CD4-positive, alpha-beta T cell treated with Interleukin-6 for 4 hours (primary cell): Measurements from ENCODE around the gene ACP1.
A peak's percentile ranks its signal among the peaks of the same experiment; 100 is the strongest.

ENCODE experiments used
- DNase-seq: peaks from one replicate; pipeline ENCODE4 v3.0.0-alpha.2; 2020; ENCODE audit warnings: mixed read lengths

ACP1 gene

GRCh38 chr2:256094-256493 lies 8.7 kb upstream of the ACP1 start:
- DNase-seq: no peak

DNA sequence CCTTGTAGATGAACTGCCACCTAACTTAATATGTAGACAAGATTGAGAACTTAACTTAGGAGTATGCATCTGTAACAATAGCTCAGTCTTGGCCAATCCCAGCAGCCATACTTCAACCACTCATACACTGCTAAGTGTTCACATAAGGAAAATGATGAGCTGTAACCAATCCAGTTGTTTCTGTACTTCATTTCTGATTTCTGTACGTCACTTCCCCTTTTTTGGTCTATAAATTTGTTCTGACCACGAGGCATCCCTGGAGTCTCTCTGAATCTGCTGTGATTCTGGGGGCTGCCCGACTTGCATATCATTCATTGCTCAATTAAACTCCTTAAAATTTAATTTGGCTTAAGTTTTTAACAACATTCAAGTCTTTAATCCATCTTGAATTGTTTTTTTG lies 7.3 kb upstream of the ACP1 start:
- DNase-seq: no peak

DNA sequence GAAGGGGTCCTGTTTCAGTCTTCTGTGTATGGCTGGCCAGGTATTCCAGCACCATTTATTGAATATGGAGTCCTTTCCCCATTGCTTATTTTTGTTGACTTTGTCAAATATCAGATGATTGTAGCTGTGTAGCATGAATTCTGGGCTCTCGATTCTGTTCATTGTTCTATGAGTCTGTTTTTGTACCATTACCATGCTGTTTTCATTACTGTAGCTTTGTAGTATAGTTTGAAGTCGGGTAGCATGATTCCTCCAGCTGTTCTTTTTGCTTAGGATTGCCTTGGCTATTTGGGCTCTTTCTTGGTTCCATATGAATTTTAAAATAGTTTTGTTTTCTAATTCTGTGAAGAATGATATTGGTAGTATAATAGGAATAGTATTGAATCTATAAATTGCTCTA lies 6.9 kb upstream of the ACP1 start:
- no peak for DNase-seq

DNA sequence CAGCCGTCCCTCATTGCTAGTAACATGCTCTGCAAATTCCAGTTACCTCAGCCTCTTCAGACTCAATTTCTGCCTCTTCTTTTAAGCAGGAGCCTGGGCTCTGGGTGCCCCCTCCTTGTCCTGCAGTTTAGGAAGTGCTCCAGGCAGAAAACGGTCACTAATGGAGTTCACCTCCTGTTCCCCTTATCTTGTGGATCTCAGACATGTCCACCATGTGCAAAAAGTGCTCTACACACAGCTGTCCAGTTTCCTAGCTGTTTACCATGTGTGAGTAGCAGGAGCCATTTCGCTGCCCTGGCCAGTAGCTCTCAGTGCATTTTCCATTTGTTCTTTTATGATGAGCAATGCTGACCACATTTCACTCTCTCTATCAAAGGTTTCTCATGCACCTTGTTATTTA lies 5.8 kb upstream of the ACP1 start:
- DNase-seq: no peak

- DNase-seq: no peak
Measured at GRCh38 chr2:259789-260331, 4.9 kb upstream of the ACP1 start.

DNA sequence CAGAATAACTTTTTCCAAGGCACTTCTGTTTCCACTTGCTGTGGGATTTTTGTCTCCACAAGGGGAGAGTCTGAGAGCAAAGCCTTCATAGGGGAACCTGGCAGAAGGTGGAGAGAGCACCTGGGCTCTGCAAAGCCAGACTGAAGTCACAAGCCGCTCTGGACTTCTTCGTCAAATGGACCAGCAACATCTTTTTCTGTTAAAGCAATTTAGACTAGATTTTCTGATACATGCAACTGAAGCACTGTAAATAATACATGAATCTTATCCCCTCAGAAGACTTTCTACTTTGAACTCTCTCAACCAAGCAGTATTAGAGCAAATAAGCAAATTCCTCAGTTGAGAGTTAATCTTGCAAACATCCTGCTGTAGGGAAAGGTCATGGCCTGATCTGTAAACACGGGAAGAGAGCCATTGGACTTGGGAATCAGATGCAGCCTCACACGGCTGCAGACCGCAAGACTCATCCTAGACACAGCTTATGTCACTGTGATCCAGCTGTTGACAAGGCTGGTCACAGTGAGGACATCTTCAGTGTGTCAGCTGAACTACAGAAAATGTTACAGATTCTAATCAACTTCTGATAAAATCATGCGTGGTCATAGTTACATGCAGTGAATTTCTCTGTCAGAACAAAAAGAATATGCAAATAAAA lies 4.1 kb upstream of the ACP1 start:
- DNase-seq: no peak

GRCh38 chr2:262117-262516 lies 2.6 kb upstream of the ACP1 start:
- no peak for DNase-seq

DNA sequence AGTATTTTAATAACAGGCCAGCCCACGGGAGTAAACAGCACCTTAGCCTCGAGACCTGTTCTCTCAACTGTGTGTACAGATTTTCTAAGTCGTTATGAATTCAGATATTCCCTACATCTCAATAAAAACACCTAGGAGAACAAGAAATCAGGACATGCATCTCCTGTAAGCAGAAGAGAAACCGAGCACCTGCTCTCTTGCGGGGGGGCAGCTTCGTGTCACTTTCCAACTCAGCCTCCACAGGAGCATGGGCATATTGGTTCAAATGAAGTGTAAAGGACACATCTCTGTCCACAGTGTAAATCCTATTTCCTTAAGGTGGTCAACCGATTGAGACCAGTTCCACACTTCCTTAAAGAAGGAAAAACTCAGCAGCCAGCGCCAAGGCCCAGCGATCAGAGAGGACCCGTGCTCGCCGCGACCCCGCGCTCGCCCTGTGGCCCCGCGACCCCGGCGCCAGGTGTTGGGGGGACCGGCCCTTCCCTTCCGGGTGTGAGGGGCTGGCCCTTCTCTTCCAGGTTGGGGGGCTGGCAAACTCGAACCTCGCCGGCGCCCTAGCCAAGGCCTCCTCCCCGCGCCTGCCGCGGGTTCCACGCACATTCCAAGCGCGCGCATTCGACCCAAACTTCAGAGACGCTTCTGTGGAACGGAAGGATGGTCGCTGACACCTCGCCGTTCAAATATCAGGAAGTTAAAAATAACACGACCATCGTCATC lies 1.6 kb upstream of the ACP1 start:
- DNase-seq: no peak

DNA sequence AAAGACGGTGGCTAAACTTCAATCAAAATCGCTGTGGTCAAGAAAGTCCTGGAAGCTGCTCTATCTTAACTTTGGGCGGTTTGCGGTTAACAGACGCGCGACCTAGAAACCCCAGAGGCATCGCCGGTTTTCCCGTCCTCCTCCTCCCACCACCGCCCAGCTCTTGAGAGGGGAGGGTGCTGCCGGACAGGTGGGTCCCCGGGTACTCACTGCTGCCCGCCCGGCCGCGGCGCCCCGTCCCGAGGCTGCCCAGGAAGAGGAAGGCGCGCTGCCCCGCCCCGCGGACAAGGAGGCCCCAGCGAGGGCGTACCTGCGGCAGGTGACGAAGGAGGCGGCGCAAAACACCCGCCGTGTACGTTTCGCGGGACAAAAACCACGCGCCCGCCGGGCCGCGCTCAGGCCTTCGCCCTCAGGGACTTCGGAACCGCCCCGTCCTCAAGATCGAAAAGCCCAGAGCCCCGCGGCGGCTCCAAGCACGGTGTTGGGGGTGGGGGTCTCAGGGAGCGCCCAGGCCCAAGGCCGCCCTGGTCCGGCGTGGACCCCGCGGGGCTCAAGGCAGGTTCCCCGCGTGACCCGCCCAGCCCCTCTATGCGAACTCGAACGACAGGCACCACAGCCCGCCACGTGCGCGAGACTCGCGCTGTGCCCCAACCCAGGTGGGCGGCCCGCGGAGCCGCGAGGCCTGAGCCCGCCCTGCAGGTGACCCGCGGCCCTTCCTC lies 814 bp upstream of the ACP1 start, which contains the start of gene SH3YL1:
TSS of gene SH3YL1 (minus strand) at position 259 of the 719 bp plus-strand sequence. CDS start at position 211, 48 bp downstream.
- DNase-seq: peak; percentile 76

GRCh38 chr2:268323-268722 lies 3.6 kb downstream of the ACP1 start:
- DNase-seq: no peak

- DNase-seq: no peak
Measured at GRCh38 chr2:269356-270030, 4.7 kb downstream of the ACP1 start.

DNA sequence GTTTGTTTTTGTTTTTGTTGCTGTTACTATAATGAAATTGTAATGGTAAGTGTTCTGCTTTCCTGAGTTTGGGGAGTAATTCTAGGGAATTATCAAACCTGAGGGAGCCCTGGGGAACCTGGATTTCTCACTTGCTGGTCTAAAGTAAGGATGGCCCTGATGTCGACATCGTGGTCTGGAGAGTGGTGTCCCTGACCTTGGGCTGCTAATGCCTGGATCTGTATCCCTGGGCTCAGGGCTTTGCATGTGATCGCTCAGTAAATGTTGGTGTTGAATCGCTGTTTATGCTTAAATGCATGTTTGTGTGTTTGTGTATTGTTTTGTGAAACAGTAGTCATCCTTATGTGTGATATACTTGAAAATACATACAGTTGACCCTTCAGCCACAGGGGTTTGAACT lies 6.1 kb downstream of the ACP1 start:
- DNase-seq: no peak

- DNase-seq: no peak
Measured at GRCh38 chr2:271917-272316, 7.2 kb downstream of the ACP1 start.

- no peak for DNase-seq
Measured at GRCh38 chr2:273333-273732, 8.6 kb downstream of the ACP1 start.

DNA sequence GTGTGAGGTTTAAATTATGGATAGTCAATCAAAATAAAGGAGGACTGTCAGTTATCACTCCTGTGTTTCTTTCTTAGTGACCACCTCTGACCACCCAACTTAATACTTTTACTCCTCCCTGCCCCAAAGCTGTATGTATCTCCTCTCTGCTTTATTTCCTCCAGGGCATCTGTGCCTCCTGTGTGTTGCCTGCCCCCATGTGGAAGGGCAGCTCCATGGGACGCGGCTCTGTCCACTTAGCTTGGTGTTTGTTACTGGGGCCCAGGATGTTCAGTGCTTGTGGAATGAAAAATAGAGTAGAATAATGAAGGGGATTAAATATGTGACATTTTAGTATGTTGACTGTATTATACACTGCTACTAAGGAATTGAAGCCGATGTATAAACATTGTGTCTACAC lies 9.8 kb downstream of the ACP1 start:
- no peak for DNase-seq

- no peak for DNase-seq
Measured at GRCh38 chr2:275466-275865, 10.7 kb downstream of the ACP1 start.

DNA sequence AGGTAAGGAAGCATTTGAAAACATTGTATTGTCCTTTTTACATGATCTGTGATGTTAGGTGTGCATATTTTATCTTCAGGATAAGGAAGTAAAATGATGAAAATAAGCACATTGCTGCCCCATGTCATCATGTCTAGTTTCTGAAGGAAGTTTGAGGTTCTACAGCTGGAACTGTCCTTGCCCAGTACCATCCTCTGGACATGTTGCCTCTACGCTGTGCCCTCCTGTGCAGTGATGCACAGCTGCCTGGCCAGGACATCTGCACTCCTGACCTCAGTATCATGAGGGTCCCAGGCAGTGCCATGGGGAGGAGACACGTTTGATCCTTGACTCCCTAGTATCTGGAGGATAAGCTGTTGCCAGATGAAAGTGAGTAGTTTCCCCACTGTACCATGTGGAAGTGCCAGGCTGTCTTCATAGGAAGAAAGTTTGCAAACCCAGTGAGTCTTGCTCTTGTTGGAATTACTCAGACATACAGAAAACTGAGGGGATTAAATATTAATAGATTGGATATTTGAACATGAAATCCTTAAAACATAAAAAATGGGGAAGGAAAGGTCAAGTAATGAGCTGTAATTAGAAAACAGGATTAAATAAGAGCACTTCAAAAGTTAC lies 13.7 kb downstream of the ACP1 start:
- no peak for DNase-seq

DNA sequence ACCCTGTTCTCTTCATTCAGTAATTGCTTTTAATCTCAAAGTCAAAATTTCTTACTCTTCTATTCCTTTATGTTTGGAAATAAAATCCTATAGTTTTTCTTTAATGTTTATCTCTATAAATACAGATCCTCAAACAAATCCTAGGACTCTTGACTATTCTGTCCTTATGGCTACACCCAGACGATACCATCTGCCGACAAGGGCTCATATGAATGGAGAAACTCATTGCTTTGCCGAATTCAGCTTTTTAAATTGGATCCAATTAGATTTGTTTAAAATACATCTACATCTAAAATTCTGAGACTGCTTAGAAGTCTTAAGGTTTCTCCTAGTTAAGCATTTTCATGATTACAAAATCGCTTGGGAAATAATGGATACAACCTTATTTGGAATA lies 14.2 kb downstream of the ACP1 start:
- DNase-seq: no peak

DNA sequence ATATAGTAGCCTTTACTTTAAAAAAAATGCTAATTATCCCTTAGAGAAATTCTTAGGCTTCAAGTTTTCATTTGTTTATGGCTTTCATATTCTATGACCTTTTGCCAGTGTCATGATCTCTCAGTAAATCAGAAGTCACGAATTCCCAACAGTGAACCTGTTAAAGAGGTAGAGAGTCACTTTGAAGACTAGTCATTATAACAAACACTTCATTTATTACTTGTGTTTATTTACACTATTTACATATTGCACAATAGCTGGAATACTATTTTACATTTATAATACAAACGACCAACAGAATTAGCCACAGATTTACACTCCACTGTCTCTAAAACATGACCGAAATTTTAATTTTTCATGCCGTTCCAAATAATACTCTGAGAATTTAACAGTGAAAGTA lies 14.6 kb downstream of the ACP1 start:
- DNase-seq: no peak

DNA sequence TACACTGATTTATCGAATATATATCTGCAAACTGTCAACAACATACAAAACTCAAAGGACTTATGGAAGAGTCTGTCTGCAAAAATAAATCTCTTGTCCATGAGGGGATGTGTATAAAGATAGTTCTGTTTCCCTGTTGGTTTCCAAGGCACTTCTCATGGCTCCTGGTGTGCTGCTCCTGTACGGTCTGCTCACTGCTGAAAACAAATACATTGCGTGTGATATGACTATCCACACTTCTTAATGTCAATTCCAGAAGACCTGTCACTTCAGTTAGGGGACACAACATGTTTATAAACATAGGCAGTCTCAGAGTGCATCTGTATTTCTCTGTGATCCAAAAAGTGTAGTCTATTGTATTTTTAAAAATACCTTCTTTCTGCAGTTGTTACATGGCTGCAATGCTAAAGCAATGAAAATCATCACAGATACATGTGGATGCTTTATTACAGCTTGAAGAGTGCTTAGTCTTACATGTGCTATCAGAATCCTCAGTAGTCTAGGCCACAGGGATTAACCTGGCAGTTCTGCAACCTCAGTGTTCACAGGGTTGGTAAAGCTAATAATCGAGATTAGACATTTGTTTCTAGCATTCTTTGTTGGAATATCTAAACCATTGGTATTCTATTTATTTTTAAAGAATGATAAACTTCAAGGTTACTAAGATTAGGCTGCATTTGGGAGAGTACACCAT lies 15.4 kb downstream of the ACP1 start:
- no peak for DNase-seq

DNA sequence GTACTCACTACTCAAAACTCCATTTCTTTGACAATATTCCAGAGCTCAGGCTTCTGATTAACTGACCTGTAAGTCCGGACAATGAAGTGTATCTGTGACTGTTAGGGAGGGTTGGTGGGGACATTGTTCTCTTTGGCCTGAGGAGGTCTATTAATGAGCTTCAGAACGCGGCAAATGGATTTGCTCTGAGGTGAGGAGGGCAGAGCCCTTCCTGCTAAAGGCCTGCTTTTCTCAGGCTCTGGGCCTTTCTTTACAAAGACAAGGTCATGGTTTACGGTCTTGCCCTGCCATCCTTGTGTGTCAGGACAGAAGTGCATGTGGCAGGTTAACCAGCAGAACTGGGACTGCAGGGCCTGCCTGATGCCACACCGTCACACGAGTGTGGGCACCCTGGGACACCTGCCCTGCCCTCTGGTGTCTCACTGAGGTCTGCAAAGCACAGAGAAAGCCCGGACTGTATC lies 15.9 kb downstream of the ACP1 start:
- DNase-seq: no peak

- DNase-seq: no peak
Measured at GRCh38 chr2:281381-281780, 16.6 kb downstream of the ACP1 start.
